GM04504 (cell line): ENCODE data around the gene ADARB2.

Experiments used
- DNase-seq: peaks from one replicate; pipeline ENCODE4 v3.0.0-alpha.2; 2012; ENCODE audit warnings: low read depth

ADARB2 gene

GRCh38 chr10:1128649-1129048 is 608.7 kb downstream of the ADARB2 start:
- no peak for DNase-seq

- no peak for DNase-seq
Observed at GRCh38 chr10:1128115-1128514, 609.2 kb downstream of the ADARB2 start.

GRCh38 chr10:1127629-1128028 is 609.7 kb downstream of the ADARB2 start:
- no peak for DNase-seq
